ENCODE data around the gene UBA1.

The UBA1 gene

DNA sequence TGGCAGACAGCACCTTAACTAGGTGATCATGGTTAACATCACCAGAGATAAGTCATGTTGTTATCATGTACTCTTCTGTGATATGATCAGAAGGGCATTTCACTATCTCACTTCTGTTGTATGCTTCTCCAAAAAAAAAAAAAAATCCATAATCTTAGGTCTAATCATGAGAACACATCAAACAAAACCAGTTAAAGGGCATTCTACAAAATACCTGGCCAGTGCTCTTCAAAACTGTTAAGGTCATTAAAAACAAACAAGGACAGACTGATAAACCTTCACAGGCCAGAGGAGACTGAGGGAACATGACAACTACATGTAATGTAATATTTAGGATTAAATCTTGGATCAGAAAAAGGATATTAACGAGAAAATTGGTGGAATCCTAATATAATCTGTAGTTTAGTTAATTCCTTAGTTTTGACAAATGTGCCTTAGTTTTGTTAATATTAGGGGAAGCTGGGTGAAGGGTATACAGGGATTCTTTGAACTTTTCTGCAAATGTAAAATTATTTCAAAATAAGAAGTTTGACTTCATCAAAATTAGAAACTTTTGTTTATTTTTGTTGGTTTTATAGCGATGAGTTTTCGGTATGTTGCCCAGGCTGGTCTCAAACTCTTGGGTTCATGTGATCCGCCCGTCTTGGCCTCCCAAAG is 30.6 kb upstream of the UBA1 start:
- H3K4me2 ChIP-seq (ENCODE audit: low read length): no peak overlapping the region
- no peak overlapping the region for H3K9ac ChIP-seq
- H3K4me3 ChIP-seq (ENCODE audit: low read depth, low read length): no peak overlapping the region
- no peaks in the 10 kb centered on the region for H3K4me1 ChIP-seq
- TF ChIP-seq, protein P1, sequence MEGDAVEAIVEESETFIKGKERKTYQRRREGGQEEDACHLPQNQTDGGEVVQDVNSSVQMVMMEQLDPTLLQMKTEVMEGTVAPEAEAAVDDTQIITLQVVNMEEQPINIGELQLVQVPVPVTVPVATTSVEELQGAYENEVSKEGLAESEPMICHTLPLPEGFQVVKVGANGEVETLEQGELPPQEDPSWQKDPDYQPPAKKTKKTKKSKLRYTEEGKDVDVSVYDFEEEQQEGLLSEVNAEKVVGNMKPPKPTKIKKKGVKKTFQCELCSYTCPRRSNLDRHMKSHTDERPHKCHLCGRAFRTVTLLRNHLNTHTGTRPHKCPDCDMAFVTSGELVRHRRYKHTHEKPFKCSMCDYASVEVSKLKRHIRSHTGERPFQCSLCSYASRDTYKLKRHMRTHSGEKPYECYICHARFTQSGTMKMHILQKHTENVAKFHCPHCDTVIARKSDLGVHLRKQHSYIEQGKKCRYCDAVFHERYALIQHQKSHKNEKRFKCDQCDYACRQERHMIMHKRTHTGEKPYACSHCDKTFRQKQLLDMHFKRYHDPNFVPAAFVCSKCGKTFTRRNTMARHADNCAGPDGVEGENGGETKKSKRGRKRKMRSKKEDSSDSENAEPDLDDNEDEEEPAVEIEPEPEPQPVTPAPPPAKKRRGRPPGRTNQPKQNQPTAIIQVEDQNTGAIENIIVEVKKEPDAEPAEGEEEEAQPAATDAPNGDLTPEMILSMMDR (IDR thresholded peaks at IDR 0.05): no peak
- H3K9me3 ChIP-seq (ENCODE audit: control insufficient read depth, low read length): no peaks in the 10 kb centered on the region
- H3K27ac ChIP-seq: no peak overlapping the region
- no peak overlapping the region for H2AFZ ChIP-seq
- H3K36me3 ChIP-seq (ENCODE audit: control insufficient read depth, insufficient read depth, low read length): no peaks in the 10 kb centered on the region
- H3K27me3 ChIP-seq (ENCODE audit: control insufficient read depth, insufficient read depth, low read length): no peaks in the 10 kb centered on the region
- peaks cover 29% of the 10 kb centered on the region for H3K79me2 ChIP-seq

DNA sequence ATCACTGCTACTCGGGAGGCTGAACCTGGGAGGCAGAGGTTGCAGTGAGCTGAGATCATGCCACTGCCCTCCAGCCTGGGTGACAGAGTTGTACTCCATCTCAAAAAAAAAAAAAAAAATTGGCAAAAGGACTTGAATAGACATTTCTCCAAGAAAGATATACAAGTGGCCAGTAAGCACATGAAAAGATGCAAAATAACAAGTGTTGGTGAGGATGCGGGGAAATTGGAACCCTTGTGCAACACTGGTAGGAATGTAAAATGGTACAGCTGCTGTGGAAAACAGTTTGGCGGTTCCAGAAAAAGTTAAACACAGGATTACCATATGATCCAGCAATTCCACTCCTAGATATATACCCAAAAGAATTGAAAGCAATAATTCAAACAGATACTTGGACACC is 29.2 kb upstream of the UBA1 start:
- no peak overlapping the region for H3K27ac ChIP-seq
- peaks cover 26% of the 10 kb centered on the region for H3K79me2 ChIP-seq
- TF ChIP-seq, protein P1 (IDR thresholded peaks at IDR 0.05): no peak
- H2AFZ ChIP-seq: no peak overlapping the region
- no peaks in the 10 kb centered on the region for H3K9me3 ChIP-seq (ENCODE audit: control insufficient read depth, low read length)
- no peaks in the 10 kb centered on the region for H3K27me3 ChIP-seq (ENCODE audit: control insufficient read depth, insufficient read depth, low read length)
- no peaks in the 10 kb centered on the region for H3K36me3 ChIP-seq (ENCODE audit: control insufficient read depth, insufficient read depth, low read length)
- H3K4me2 ChIP-seq (ENCODE audit: low read length): no peak overlapping the region
- no peaks in the 10 kb centered on the region for H3K4me1 ChIP-seq
- no peak overlapping the region for H3K9ac ChIP-seq
- no peak overlapping the region for H3K4me3 ChIP-seq (ENCODE audit: low read depth, low read length)

DNA sequence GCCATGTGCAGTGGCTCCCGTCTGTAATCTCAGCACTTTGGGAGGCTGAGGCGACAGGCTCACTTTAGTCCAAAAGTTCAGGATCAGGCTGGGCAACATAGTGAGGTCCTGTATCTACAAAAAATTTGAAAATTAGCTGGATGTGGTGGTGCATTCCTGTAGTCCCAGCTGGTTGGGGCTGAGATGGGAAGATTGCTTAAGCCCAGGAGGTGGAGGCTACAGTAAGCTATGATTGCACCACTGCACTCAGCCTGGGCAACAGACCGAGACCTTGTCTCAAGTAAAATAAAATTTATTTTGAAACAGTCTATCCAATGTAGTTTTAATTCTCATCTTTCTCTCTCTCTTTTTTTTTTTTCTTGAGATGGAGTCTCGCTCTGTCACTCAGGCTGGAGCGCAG is 27.5 kb upstream of the UBA1 start:
- no peaks in the 10 kb centered on the region for H3K4me1 ChIP-seq
- H2AFZ ChIP-seq: no peak overlapping the region
- H3K9me3 ChIP-seq (ENCODE audit: control insufficient read depth, low read length): no peaks in the 10 kb centered on the region
- H3K9ac ChIP-seq: no peak overlapping the region
- TF ChIP-seq, protein P1 (IDR thresholded peaks at IDR 0.05): no peak
- H3K36me3 ChIP-seq (ENCODE audit: control insufficient read depth, insufficient read depth, low read length): no peaks in the 10 kb centered on the region
- no peak overlapping the region for H3K4me3 ChIP-seq (ENCODE audit: low read depth, low read length)
- H3K27me3 ChIP-seq (ENCODE audit: control insufficient read depth, insufficient read depth, low read length): no peaks in the 10 kb centered on the region
- no peak overlapping the region for H3K4me2 ChIP-seq (ENCODE audit: low read length)
- peaks cover 26% of the 10 kb centered on the region for H3K79me2 ChIP-seq
- H3K27ac ChIP-seq: no peak overlapping the region

DNA sequence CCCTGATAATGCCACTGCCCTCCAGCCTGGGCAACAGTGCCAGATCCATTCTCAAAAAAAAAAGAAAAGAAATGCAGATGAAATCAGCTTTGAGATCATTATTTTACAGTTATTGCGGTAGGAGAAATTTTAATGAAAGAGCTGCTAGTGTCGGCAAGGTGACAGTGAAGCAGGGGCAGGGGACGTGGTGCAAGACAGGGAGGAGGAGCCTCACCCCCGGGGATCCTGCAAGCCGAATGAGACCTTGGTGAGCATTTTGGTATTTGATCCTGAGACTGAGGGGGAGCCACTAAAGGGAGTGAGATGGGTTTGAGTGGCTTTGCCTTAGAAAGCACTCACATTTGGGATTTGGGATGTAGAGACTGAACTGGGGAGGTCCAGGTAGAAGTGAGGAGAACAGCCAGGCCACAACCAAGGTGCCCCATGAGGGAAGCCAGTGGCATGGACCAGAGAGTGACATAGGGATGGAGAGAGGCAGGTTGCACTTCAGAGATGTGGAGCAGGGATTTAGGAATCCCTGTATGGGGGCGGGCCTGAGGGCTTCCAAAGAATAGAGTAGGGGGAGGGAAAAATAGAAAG is 25.0 kb upstream of the UBA1 start:
- Histone ChIP-seq H3K9ac (no peak overlapping the region), H3K27ac (no peak overlapping the region), H3K4me3 (ENCODE audit: low read depth, low read length) (no peak overlapping the region), H3K9me3 (ENCODE audit: control insufficient read depth, low read length) (no peaks in the 10 kb centered on the region), H3K4me1 (no peaks in the 10 kb centered on the region), H3K4me2 (ENCODE audit: low read length) (no peak overlapping the region), H3K79me2 (peaks cover 22% of the 10 kb centered on the region), H3K36me3 (ENCODE audit: control insufficient read depth, insufficient read depth, low read length) (no peaks in the 10 kb centered on the region), H2AFZ (no peak overlapping the region), H3K27me3 (ENCODE audit: control insufficient read depth, insufficient read depth, low read length) (no peaks in the 10 kb centered on the region)
- TF ChIP-seq, protein P1 (IDR thresholded peaks at IDR 0.05): no peak

DNA sequence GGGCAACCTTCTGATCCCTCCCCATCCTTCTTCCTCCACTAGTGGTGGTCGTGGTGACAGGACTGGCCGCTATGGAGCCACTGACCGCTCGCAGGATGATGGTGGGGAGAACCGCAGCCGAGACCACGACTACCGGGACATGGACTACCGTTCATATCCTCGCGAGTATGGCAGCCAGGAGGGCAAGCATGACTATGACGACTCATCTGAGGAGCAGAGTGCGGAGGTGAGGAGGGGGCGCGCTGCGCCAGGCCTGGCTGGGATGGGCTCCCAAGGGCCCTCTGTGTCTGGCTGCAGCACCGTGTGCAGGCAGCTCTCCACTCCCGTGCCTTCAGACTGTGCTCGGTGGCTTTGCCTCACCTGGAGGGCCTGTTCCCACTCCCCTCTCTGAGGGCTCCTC is 24.4 kb upstream of the UBA1 start:
- Histone ChIP-seq H3K4me1 (no peaks in the 10 kb centered on the region), H3K4me2 (ENCODE audit: low read length) (no peak overlapping the region), H3K27ac (no peak overlapping the region), H3K9me3 (ENCODE audit: control insufficient read depth, low read length) (no peaks in the 10 kb centered on the region), H2AFZ (no peak overlapping the region), H3K27me3 (ENCODE audit: control insufficient read depth, insufficient read depth, low read length) (no peaks in the 10 kb centered on the region), H3K4me3 (ENCODE audit: low read depth, low read length) (no peak overlapping the region), H3K36me3 (ENCODE audit: control insufficient read depth, insufficient read depth, low read length) (no peaks in the 10 kb centered on the region), H3K79me2 (peaks cover 18% of the 10 kb centered on the region), H3K9ac (no peak overlapping the region)
- TF ChIP-seq, protein P1 (IDR thresholded peaks at IDR 0.05): no peak
